Stomach (tissue), 9 donors: Measurements from ENCODE around the gene BHLHE23. TPM values are rescaled to one million over a fixed set of nuclear protein-coding genes. Genes with fewer than 3 reads are reported as not detected.

ENCODE experiments used
- DNase-seq, 2 donors: peaks; one replicate each; pipeline versions ENCODE4 v3.0.0 to v3.0.0-alpha.2; 2013 to 2019
- H3K27ac ChIP-seq, 5 donors: fragments of 200-600 bp in 4 of 5; sonication (generic) in 4 of 5; one replicate each; pipeline ENCODE4 v1.5.1; 2013 to 2019; ENCODE audit warnings: mild to moderate bottlenecking in 1 of 5, moderate library complexity in 1 of 5
- H3K27me3 ChIP-seq, 3 donors: fragments of 200-600 bp; sonication (generic); one replicate each; pipeline ENCODE4 v1.5.1; 2017 to 2019; ENCODE audit warnings: mixed run types in 1 of 3
- H3K36me3 ChIP-seq, 4 donors: fragments of 200-600 bp; sonication (generic); 1 replicate in 3 of 4; 2 replicates in 1 of 4; pipeline ENCODE4 v1.5.1; 2016 to 2019
- H3K4me1 ChIP-seq, 4 donors: fragments of 200-600 bp; sonication (generic); one replicate each; pipeline ENCODE4 v1.5.1; 2016 to 2019
- H3K4me3 ChIP-seq, 4 donors: fragments of 200-600 bp; sonication (generic) in 3 of 4; one replicate each; pipeline ENCODE4 v1.5.1; 2016 to 2019; ENCODE audit warnings: mild to moderate bottlenecking in 1 of 4
- H3K9me3 ChIP-seq, 4 donors: fragments of 200-600 bp; sonication (generic); one replicate each; pipeline ENCODE4 v1.5.1; 2016 to 2019
- CTCF ChIP-seq, 7 experiments: fragments of 450-650 bp in 4 of 7; fragments of 200-600 bp in 3 of 7; sonication (generic) in 3 of 7; IDR thresholded peaks; one replicate each; pipeline ENCODE4 v1.5.1; 2016 to 2019; ENCODE audit warnings: antibody characterized with exemption in 7 of 7, control low read depth in 2 of 7, mild to moderate bottlenecking in 1 of 7
- EP300 ChIP-seq: sonication (generic); formaldehyde crosslinking; IDR thresholded peaks from one replicate; pipeline ENCODE4 v1.6.1; 2017; ENCODE audit warnings: antibody characterized with exemption
- POLR2A ChIP-seq, 4 donors: fragments of 450-650 bp; IDR thresholded peaks; one replicate each; pipeline ENCODE4 v1.6.1; 2016; ENCODE audit warnings: antibody characterized with exemption in 4 of 4, control low read depth in 2 of 4, mild to moderate bottlenecking in 1 of 4, moderate library complexity in 1 of 4
- POLR2AphosphoS5 ChIP-seq, 3 donors: sonication (generic); formaldehyde crosslinking; IDR thresholded peaks; one replicate each; pipeline ENCODE4 v1.6.1; 2016; ENCODE audit warnings: antibody characterized with exemption in 3 of 3
- WGBS, 5 donors: extraction: QIAGEN DNeasy Blood & Tissue Kit in 3 of 5; methylation state at CpG; one replicate each; pipeline versions ENCODE4 v1.1.5 to v1.1.7; 2013 to 2018; 5-methylcytosine and 5-hydroxymethylcytosine counted together
- intact Hi-C: fragments of 100-400 bp; cut with DNase I; formaldehyde crosslinking; loops from one replicate; pipeline ENCODE4 v1.15.1; 2023; ENCODE audit warnings: low total_unique reads
- polyA plus RNA-seq, 3 donors: library from polyadenylated mRNA; stranded (reverse); fragments of 200-250 nt; gene quantifications; one replicate each; pipeline ENCODE4 v1.2.3, GENCODE V29; 2013
- total RNA-seq, 5 donors: library from RNA; depleted of rRNA; stranded (reverse); fragments of >200 nt; gene quantifications; one replicate each; pipeline versions ENCODE4 v1.1.0 to v1.2.3, GENCODE V29; 2014 to 2016
- donor health status: healthy with polysubstance abuse.
- donor health status: Bipolar disorder and iron deficiency.
- donor health status: healthy.

Gene BHLHE23
- total and polyA plus RNA-seq, 8 donors, result 0.55 TPM; not detected in 7

GRCh38 chr20:63053432-63054102, 46.8 kb upstream of the BHLHE23 start:
- Histone ChIP-seq H3K9me3 (peaks cover 0 to 10% (median 6%) of the 10 kb centered on the region in 4 donors), H3K36me3 (no peaks in the 10 kb centered on the region), H3K4me3 (no peak overlapping the region), H3K27me3 (peaks cover 4 to 88% (median 45%) of the 10 kb centered on the region in 3 donors), H3K27ac (no peak overlapping the region), H3K4me1 (peaks cover 6 to 10% (median 8%) of the 10 kb centered on the region in 4 donors)
- intact Hi-C loops, result no loop called here
- TF ChIP-seq CTCF (IDR thresholded peaks at IDR 0.05), result no peak
- TF ChIP-seq POLR2AphosphoS5 (IDR thresholded peaks at IDR 0.05), result no peak
- no peak for TF ChIP-seq EP300
- no peak for TF ChIP-seq POLR2A (IDR thresholded peaks at IDR 0.05)
- no peak for DNase-seq
- 63 to 72% (median 67%) methylated on average over 21 of the region's 21 CpGs for WGBS, 5 donors

- intact Hi-C loops, result no loop called here
- 21 to 33% (median 31%) methylated on average over 12 to 20 of the region's 20 CpGs for WGBS, 5 donors
- no peak for DNase-seq
Measured at GRCh38 chr20:63052571-63053431, 46.0 kb upstream of the BHLHE23 start.

GRCh38 chr20:63051911-63052310, 45.1 kb upstream of the BHLHE23 start:
- H3K36me3 ChIP-seq, result no peaks in the 10 kb centered on the region
- 75 to 80% (median 76%) methylated on average over 10 to 11 of the region's 11 CpGs for WGBS, 5 donors
- TF ChIP-seq POLR2AphosphoS5 (IDR thresholded peaks at IDR 0.05) (no peak), EP300 (no peak), POLR2A (IDR thresholded peaks at IDR 0.05) (no peak), CTCF (IDR thresholded peaks at IDR 0.05) (no peak)
- H3K9me3 ChIP-seq, result peaks cover 0 to 10% (median 6%) of the 10 kb centered on the region in 4 donors
- H3K27ac ChIP-seq, result no peak overlapping the region
- no peak for DNase-seq
- no peak overlapping the region for H3K4me3 ChIP-seq
- peaks cover 4 to 93% (median 40%) of the 10 kb centered on the region in 3 donors for H3K27me3 ChIP-seq
- H3K4me1 ChIP-seq, result peaks cover 6 to 10% (median 8%) of the 10 kb centered on the region in 4 donors
- intact Hi-C loops, result no loop called here

More at GRCh38 chr20:63052571-63053431, 46.0 kb upstream of the BHLHE23 start:
- Histone ChIP-seq H3K27ac (no peak overlapping the region), H3K9me3 (peaks cover 0 to 10% (median 6%) of the 10 kb centered on the region in 4 donors), H3K4me1 (peaks cover 6 to 10% (median 8%) of the 10 kb centered on the region in 4 donors), H3K36me3 (no peaks in the 10 kb centered on the region), H3K27me3 (peaks cover 4 to 88% (median 40%) of the 10 kb centered on the region in 3 donors), H3K4me3 (no peak overlapping the region)
- TF ChIP-seq EP300 (no peak), POLR2A (IDR thresholded peaks at IDR 0.05) (no peak), POLR2AphosphoS5 (IDR thresholded peaks at IDR 0.05) (no peak), CTCF (IDR thresholded peaks at IDR 0.05) (no peak)

- H3K27me3 ChIP-seq, result peaks cover 4 to 93% (median 36%) of the 10 kb centered on the region in 3 donors
- intact Hi-C loops, result no loop called here
Measured at GRCh38 chr20:63051186-63051860, 44.6 kb upstream of the BHLHE23 start.

More at GRCh38 chr20:63051186-63051860, 44.6 kb upstream of the BHLHE23 start:
- peaks cover 2 to 5% (median 3%) of the 10 kb centered on the region in 4 donors for H3K4me1 ChIP-seq
- peaks cover 0 to 10% (median 6%) of the 10 kb centered on the region in 4 donors for H3K9me3 ChIP-seq
- no peaks in the 10 kb centered on the region for H3K36me3 ChIP-seq
- no peak for DNase-seq
- no peak for TF ChIP-seq EP300
- no peak for TF ChIP-seq POLR2AphosphoS5 (IDR thresholded peaks at IDR 0.05)
- TF ChIP-seq CTCF (IDR thresholded peaks at IDR 0.05), result no peak
- no peak overlapping the region for H3K27ac ChIP-seq
- 83 to 91% (median 88%) methylated on average over 10 to 13 of the region's 13 CpGs for WGBS, 5 donors
- H3K4me3 ChIP-seq, result no peak overlapping the region
